Measurements from ENCODE around the gene MED29.

GRCh38 chr19:39384839-39385568, 6.2 kb upstream of the MED29 start:
- TF ChIP-seq CEBPB (IDR thresholded peaks at IDR 0.05), result no peak
- no peak for TF ChIP-seq TCF12 (IDR thresholded peaks at IDR 0.05; ENCODE audit: low read depth)
- no peak for TF ChIP-seq RAD21 (IDR thresholded peaks at IDR 0.05; ENCODE audit: low read depth)
- no peak for TF ChIP-seq MAX (IDR thresholded peaks at IDR 0.05)
- TF ChIP-seq USF1 (IDR thresholded peaks at IDR 0.05), result no peak
- TF ChIP-seq TEAD4 (IDR thresholded peaks at IDR 0.05), result no peak
- TF ChIP-seq YY1 (IDR thresholded peaks at IDR 0.05; ENCODE audit: low read depth), result no peak
- TF ChIP-seq EP300 (IDR thresholded peaks at IDR 0.05; ENCODE audit: borderline replicate concordance), result no peak
- no peak for TF ChIP-seq NFIC (IDR thresholded peaks at IDR 0.05)
- TF ChIP-seq REST (IDR thresholded peaks at IDR 0.05; ENCODE audit: low read depth), result no peak
- TF ChIP-seq EGR1 (IDR thresholded peaks at IDR 0.05), result no peak
- no peak for TF ChIP-seq FOXM1 (IDR thresholded peaks at IDR 0.05; ENCODE audit: borderline replicate concordance, low read depth)

Data from Ishikawa (cell line).